ENCODE data around the gene PLXNB1.
"Not testable (repeated sequence)": the region's sequence is repeated elsewhere in the genome, so short reads cannot be mapped to it uniquely, and the experiment has no call there.

The PLXNB1 gene

DNA sequence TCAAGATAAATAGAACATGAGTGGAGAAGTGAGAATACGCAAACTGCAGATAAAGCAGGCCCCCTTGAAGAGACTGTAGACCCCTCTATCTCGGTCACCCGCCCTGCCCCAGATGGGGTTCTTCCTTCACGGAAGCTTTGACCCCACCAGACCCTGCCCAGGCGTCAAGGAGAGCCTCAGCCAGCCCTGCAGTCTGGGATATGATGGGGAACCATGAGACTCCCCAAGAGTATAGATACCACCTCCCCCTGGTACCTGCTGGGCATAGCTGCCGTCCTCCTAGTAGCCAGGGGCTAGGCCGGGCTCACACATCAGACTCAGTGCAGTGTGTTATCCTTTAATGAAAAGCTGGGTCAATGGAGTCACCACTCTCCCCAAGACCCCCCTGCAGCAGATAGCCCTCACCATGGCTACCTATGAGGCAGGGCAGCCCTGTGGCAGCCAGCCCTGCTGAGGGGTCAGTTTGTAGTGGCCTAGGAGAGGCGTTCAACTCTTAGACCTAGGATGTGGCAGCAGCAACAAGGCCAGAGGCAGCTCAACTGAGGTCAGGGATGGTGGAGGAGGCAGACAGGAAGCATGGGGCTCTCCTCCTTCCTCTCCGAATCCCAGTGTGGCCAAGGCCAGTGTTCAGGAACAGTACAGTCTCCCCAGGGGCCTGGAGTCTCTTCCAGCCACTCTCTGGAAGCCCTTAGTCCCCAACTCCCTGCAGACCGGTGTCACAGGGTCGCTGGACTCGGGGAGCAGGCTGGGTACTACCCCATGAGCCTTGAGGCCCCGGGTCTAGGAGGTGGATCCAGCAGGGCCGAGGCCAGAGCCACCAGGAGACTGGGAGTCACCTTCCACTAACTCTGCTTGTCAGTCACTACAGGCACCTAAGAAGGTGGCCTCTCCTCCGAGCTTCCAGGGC, 26.1 kb downstream of the PLXNB1 start:
- no peak for DNase-seq

- DNase-seq, result no peak
Measured at GRCh38 chr3:48402907-48403306, 27.0 kb downstream of the PLXNB1 start.

- no peak for DNase-seq
Measured at GRCh38 chr3:48402281-48402732, 27.6 kb downstream of the PLXNB1 start.

GRCh38 chr3:48401434-48401901, 28.4 kb downstream of the PLXNB1 start:
- not testable (repeated sequence) for DNase-seq

- peak; percentile 2 to 54 for DNase-seq
Measured at GRCh38 chr3:48400824-48401433, 29.0 kb downstream of the PLXNB1 start.

DNA sequence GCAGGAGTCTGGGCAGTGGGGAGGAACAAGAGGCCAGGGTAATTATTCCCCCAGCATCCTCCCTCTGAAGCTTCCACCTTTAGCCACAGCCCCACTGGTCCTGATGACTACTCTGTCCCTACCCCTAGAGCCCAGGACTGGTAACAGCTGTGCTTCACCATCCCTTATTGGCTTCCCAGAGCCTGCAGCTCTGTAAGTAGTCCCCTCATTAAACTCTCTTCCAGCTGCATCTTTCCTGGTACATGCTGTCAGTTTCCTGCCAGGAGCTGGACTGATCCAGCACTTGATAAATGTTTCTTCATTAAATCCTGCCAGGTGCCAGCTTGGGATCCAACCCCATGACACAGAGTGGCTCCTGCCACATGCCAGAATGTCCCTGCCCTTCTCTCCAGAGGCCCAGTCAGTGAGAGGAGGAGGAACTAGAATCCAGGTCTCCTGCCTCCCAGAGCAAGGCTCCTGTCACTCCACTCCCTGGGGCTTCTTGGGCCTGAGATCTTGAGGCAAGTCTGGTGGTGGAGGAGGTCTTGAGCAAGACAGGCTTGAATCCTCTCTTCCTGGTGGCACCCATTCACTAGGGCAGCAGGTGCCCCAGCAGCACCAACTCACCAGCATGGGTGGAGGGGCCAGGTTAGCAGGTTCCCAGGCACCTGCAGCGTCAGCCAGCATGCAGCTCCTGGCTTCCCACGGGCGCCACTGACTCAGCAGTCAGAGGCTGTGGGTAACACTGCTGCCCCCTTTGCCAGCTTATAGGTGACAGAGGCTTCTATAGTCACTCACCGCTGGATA, 30.3 kb downstream of the PLXNB1 start:
- no peak for DNase-seq

DNA sequence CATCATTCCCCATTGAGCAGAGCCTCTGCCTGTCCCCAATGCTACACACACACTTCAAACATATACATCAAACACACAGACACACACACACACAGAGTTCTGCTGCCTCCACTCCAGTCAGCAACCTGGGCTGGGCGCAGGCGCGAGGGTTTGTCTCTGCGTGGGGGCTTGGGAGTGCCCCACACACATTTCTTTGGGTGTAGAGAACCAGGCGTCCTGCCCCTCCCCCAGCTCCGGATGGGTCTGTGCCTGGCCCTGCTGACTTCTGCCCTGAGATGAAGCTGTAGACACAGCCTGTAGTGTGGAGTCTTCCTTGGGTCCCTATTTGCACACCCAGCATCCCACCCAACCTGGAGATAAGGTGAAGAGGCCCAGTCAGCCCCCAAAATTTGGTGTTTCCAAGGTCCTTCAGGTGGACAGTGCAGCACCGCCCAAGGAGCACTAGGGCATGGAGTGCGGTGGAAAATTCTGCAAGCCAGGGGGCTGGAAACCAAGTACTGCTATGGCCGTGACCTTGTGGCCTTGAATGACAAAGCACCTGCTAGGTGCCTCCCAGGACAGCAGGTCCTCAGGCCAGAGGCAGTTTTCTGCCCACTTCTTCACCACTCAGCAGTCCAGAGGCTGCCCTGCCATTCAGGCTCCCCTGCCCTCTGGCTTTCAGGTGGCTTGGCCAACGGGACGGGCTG, 31.0 kb downstream of the PLXNB1 start:
- DNase-seq, result no peak

DNA sequence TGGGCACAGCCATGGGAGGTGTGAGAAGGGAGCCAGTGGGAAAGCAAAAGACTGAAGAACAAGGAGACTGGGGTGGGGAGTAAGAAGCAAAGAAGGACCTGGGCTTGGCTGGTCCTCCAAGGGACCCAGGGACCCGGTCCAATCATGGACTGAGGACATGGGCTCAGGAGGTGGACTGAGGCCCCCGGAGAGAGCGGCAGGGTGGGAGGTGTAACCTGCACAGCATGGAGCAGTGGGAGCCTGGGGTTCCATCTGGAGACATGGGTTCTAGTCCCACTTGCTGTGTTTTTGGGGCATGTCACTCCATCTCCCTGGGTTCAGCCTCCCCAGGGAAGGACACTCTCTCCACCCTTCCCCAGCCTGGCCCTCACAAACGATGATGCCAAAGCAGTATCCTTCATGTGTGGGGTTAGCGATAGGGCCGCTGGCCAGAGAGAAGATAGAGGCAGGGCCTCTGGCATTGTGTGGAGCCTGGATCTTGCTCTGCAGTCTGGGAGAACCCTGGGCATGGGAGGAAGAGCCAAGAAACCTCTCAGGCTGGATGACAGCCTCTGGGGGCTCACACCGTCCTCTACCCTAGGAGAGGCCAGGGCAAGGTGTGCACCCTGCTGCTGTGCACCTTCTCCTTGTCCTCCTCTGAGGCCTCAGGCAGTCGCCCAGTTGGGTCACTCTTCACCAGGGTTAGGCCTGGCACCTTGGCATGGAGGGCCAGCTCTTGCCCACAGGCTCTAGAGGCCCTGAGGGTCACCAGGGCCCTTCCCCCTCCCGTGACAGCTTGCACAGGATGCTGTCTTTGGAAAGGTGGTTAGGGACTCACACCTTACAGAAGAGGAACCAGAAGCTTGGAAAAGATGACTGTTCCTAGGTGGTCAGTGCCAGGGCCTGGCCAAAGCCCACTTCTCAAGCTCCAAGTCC, 31.9 kb downstream of the PLXNB1 start:
- DNase-seq, result no peak

- DNase-seq, result no peak
Measured at GRCh38 chr3:48395714-48396113, 34.2 kb downstream of the PLXNB1 start.

GRCh38 chr3:48394391-48394790, 35.5 kb downstream of the PLXNB1 start:
- DNase-seq, result no peak

DNA sequence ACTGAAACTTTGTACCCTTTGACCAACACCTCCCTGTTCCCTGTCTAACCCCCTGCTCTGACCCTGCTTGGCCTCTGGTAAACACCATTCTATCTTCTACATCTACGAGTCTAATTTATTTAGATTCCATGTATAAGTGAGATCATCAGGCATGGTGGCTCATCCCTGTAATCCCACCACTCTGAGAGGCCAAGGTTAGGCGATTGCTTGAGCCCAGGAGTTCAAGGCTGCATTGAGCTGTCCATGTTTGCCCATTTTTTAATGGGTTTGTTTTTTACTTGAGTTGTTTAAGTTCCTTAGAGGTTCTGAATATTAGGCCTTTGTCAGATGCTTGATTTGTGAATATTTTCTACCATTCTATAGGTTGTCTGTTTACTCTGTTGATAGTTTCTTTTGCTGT, 40.9 kb downstream of the PLXNB1 start:
- DNase-seq, result no peak

DNA sequence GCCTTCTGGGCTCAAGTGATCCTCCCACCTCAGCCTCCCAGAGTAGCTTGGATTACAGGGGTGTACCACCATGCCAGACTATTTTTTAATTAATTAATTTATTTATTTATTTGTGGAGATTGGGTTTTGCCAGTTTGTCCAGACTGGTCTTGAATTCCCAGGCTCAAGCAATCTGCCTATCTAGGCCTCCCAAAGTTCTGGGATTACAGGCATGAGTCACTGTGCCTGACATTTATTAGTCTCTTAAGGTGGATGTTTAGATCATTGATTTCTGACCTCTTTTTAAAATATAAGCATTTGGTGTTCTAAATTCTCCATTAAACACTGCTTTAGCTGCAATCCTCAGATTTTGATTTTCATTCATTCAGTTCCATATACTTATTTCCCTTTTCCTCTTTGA, 42.3 kb downstream of the PLXNB1 start:
- no peak for DNase-seq

DNA sequence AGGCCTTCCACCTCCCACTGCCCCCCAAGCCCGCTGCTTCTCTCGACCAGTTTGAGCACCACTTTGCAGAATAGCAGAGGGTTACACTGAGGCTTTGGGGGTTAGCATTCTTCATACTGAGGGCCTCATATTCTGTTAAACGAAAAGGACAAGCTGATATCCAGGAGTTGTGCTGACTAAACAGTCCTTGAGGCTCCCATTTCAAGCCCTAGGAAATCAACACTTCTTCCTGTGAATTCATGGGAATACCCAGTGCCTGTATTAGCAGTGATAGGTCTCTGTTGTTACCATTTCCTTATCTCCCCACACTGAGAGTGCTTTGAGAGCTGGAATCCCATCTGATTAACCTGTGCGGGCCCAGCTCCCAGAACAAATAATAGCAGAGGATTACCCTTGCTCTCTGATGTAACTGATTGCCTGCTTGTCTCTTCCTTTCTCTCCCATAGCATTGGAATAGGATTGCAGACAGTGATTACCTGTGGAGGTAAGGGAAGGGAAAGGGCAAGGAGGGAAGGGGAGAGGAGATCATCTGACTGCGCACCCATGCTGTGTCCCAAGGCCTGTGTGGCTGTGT, 56.9 kb downstream of the PLXNB1 start:
- no peak for DNase-seq

- no peak for DNase-seq
Measured at GRCh38 chr3:48372377-48372770, 57.5 kb downstream of the PLXNB1 start.

DNA sequence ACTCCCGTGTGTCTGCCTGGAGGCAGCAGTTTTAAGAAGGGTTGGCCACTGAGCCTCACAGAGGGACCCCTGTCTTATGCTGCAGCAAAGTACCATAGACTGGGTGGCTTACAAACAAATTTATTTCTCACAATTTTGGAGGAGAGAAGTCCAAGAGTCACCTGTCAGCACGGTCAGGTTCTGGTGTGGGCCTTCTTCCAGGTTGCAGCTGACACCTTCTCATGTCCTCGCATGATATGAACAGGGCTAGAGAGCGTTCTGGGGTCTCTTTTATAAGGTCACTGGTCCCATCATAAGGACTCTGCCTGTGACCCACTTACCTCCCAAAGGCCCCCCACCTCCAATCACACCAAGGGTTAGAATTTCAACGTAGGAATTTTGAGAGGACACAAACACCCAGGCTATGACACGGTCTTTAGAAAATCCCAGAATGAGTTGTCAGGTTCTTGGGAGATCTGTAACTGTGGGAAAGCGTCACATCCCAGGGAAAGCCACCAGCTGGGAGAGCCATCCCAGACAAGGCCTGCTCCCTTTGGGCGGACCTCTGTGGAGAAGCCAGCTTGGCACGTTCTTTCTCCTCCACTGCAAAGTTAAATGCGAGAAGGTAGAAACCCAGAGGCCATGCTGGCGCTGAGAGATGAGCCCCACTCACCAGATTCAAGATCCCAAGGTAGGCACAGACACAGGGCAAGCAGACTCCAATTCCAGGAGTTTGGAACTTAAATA, 58.1 kb downstream of the PLXNB1 start, which contains the start of gene FBXW12:
FBXW12 (plus strand) TSS at position 569 of the 726 bp plus-strand sequence. CDS start 549 bp downstream, outside the sequence.
- DNase-seq, result no peak

DNA sequence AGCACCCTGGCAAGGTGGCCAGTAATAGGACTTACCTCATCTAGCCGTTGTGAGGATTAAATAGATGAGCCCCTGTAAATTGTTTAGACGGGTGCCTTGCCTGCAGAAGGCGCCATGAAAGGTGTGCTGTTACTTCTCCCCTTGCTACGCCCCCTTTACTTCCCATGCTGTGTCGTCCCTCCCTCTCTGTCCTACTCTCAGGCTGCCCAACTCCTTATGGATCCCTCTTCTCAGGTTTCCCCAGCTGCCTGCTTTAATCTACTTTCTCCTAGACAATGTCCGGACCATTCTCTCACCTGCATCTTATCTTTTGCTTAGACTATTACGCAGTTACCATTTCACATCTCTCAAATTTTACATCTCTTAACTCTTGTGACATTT, 59.6 kb downstream of the PLXNB1 start:
- no peak for DNase-seq

DNA sequence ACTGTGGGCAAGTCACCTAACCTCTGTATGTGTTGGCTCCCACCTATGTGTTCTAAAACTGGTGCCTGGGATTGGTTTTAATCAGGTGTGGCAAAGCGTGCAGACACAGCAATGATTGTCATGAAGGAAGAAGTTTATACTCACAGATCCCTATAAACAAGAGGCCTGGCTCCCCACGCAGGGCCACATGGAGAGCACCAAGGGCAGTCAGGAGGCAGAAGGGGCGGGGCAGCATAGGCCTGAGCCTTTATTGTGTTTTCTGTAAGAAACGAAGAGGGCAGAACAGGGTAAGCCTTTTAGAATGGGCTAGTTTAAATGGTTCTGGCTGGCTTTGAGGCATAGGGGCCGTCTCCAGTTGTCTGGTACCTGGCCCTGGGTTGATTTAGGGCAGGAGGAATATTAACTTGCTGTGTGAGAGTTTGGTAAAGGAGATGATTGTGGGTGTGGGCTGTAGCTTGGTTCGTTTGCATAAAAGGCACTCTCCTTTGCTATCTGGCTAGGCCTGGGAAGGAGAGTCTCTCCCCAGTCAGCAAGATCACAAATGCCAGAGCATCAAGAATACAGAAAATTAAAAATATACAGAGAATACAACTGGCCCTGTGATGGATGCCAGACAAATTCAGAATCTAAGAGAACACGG, 60.1 kb downstream of the PLXNB1 start:
- DNase-seq, result no peak

GRCh38 chr3:48367201-48367600, 62.7 kb downstream of the PLXNB1 start:
- peak in 1 of 2 experiments; percentile 15 for DNase-seq

DNA sequence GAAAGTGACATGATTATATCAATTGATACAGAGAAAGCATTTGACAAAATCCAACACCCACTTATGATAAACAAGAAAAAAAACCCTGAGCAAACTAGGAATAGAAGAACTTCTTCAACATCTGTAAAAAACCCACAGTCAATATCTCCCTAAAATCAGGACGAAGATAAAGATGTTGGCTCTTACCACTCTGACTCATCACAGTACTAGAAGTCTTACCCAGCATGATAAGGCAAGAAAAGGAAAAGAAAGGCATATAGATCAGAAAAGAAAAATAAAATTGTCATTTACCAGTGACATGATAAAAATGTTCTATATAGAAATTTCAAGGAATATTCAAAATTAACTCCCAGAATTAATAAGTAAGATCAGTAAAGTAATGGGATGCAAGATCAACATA, 65.0 kb downstream of the PLXNB1 start:
- DNase-seq, result no peak

DNA sequence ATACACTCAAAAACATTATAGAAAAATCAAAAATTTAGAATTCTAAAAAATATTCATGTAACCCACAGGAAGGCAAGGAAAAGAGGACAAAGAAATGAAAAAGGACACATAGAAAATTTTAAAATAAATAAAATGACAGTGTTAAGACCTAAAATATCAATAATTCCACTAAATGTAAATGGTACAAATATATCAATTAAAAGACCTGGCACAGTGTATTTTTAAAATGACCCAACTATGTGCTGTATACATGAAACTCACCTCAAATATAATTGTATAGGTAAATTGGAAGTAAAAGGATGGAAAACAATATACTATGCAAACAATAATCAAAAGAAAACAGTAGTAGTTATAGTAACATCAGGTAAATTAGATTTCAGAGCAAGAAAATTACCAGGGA, 68.0 kb downstream of the PLXNB1 start:
- DNase-seq, result no peak

All from NCI-H446 (cell line).